Measurements from ENCODE around the gene NMUR1.
"Not testable (repeated sequence)": the region's sequence is repeated elsewhere in the genome, so short reads cannot be mapped to it uniquely, and the experiment has no call there.

DNA sequence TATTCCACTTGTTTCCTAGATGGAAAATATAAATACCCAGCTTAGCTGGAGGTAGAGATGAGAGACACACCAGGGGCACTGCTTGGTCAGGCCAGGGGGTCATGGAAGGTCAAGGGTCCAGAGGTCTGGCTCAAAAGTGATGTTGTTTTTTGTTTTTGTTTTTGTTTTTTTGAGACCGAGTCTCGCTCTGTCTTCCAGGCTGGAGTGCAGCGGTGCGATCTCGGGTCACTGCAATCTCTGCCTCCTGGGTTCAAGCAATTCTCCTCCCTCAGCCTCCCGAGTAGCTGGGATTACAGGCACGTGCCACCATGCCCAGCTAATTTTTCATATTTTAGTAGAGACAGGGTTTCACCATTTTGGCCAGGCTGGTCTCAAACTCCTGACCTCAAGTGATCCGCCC, 26.3 kb upstream of the NMUR1 start:
- not testable (repeated sequence) for TF ChIP-seq EZH2 (IDR thresholded peaks at IDR 0.05; ENCODE audit: insufficient read depth, low read length)
- TF ChIP-seq, protein P1, sequence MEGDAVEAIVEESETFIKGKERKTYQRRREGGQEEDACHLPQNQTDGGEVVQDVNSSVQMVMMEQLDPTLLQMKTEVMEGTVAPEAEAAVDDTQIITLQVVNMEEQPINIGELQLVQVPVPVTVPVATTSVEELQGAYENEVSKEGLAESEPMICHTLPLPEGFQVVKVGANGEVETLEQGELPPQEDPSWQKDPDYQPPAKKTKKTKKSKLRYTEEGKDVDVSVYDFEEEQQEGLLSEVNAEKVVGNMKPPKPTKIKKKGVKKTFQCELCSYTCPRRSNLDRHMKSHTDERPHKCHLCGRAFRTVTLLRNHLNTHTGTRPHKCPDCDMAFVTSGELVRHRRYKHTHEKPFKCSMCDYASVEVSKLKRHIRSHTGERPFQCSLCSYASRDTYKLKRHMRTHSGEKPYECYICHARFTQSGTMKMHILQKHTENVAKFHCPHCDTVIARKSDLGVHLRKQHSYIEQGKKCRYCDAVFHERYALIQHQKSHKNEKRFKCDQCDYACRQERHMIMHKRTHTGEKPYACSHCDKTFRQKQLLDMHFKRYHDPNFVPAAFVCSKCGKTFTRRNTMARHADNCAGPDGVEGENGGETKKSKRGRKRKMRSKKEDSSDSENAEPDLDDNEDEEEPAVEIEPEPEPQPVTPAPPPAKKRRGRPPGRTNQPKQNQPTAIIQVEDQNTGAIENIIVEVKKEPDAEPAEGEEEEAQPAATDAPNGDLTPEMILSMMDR (IDR thresholded peaks at IDR 0.05; ENCODE audit: insufficient read depth, low read depth, low read length): not testable (repeated sequence)
